Medulla oblongata (tissue), 1 donor: ENCODE data around the gene VEGFA.

Experiments used
- DNase-seq: peaks from one replicate; pipeline ENCODE4 v3.0.0-alpha.2; 2015; ENCODE audit errors: extremely low spot score

The VEGFA gene

GRCh38 chr6:43759136-43759906, 10.7 kb upstream of the VEGFA start:
- no peak for DNase-seq

- DNase-seq: no peak
These were observed 10.2 kb upstream of the VEGFA start for GRCh38 chr6:43759907-43760206.

- no peak for DNase-seq
These were observed 9.5 kb upstream of the VEGFA start for GRCh38 chr6:43760210-43761168.

- DNase-seq: no peak
These were observed 8.2 kb upstream of the VEGFA start for GRCh38 chr6:43761666-43762409.

- DNase-seq: no peak
These were observed 7.6 kb upstream of the VEGFA start for GRCh38 chr6:43762410-43762768.

DNA sequence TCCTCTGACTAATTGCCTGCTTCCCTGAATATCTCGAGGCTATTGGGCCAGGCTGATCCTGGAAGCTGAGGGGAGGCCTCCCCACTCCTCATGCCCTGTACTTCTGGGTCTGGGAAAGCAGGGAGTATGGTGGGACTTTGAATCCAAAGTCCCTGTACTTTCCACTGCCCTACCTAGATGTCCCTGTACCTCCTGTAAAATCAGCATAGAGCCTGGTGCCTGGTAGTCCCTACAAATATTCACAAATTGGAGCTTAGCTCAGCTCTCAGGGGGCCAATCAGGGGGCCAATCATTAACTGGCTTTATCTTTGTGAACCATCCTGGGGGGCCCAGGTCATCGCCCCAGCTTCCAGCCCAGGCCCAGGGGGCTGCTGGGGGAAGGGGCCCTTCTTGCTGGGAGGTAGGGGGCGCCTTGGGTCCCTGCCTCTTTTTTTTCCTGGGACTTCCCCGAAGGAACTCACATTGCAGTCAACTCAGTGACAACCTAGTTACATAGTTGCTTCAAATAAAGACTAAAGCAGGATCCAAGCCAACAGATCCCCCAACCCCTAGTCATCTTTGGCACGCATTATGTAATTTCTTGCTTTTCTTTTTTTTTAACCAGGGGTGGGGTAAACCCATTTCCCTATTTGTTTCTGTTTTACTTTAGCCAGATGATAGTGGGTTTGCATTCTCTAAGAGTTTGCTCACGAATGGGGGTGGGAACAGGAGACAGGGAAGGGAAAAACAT, 6.9 kb upstream of the VEGFA start:
- no peak for DNase-seq

- DNase-seq: no peak
These were observed 6.0 kb upstream of the VEGFA start for GRCh38 chr6:43763812-43764522.

DNA sequence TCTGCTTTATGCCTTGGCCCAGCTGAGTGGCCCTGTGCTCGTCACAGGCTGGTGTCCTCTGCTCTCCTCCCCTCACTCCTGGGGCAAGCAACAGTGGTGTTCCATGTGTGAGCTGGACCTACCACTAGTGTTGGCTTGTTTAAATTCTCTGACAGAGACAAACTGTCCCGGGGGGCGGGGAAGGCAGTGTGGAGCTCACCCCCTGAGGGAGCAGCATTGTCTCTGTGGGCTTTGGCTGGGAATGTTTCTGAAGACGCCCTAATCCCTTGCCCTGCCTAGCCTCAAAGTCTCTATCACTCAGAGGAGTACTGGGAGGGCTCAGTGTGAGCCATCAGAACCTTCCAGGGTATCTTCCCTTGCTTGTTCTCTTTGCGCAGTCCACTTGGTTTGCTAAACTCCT, 5.2 kb upstream of the VEGFA start:
- DNase-seq: no peak

GRCh38 chr6:43765776-43766499, 4.1 kb upstream of the VEGFA start:
- DNase-seq: no peak

DNA sequence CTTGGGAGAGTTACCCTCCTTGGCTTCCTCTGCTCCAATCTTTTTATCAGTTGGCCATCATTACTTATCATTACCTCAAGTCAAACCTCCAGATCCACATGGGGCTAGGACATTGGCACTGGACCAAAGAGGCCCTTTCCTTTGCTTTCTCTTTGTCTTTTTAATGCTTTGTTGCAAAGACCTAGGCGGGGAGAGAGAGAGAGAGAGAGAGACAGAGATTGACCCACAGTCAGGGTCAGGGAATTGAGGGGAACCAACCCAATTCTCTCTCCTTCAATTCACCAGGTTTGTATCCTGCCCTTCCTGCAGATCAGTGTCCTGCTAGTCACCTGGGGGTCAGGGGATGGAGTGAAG, 3.5 kb upstream of the VEGFA start:
- DNase-seq: no peak

- no peak for DNase-seq
These were observed 3.0 kb upstream of the VEGFA start for GRCh38 chr6:43766964-43767461.

DNA sequence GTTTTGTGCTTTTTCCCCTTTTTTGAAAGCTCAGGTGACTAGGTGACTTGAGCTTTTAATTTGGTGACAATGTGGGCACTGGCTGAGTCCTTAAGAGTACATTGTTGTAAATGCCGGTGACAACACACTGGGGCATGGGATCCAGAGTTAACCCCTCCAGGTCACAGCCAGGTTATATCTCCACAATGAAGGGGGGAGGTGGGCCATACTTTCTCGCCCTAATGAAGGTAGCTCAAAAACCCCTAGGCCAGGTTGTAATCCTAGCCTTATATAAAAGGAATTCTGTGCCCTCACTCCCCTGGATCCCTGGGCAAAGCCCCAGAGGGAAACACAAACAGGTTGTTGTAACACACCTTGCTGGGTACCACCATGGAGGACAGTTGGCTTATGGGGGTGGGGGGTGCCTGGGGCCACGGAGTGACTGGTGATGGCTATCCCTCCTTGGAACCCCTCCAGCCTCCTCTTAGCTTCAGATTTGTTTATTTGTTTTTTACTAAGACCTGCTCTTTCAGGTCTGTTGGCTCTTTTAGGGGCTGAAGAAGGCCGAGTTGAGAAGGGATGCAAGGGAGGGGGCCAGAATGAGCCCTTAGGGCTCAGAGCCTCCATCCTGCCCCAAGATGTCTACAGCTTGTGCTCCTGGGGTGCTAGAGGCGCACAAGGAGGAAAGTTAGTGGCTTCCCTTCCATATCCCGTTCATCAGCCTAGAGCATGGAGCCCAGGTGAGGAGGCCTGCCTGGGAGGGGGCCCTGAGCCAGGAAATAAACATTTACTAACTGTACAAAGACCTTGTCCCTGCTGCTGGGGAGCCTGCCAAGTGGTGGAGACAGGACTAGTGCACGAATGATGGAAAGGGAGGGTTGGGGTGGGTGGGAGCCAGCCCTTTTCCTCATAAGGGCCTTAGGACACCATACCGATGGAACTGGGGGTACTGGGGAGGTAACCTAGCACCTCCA, 2.2 kb upstream of the VEGFA start:
- no peak for DNase-seq

DNA sequence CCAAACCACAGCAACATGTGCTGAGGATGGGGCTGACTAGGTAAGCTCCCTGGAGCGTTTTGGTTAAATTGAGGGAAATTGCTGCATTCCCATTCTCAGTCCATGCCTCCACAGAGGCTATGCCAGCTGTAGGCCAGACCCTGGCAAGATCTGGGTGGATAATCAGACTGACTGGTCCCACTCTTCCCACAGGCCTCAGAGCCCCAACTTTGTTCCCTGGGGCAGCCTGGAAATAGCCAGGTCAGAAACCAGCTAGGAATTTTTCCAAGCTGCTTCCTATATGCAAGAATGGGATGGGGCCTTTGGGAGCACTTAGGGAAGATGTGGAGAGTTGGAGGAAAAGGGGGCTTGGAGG, 1.5 kb upstream of the VEGFA start:
- DNase-seq: no peak

- peak; percentile 38 for DNase-seq
These were observed 957 bp upstream of the VEGFA start for GRCh38 chr6:43768983-43769525.

DNA sequence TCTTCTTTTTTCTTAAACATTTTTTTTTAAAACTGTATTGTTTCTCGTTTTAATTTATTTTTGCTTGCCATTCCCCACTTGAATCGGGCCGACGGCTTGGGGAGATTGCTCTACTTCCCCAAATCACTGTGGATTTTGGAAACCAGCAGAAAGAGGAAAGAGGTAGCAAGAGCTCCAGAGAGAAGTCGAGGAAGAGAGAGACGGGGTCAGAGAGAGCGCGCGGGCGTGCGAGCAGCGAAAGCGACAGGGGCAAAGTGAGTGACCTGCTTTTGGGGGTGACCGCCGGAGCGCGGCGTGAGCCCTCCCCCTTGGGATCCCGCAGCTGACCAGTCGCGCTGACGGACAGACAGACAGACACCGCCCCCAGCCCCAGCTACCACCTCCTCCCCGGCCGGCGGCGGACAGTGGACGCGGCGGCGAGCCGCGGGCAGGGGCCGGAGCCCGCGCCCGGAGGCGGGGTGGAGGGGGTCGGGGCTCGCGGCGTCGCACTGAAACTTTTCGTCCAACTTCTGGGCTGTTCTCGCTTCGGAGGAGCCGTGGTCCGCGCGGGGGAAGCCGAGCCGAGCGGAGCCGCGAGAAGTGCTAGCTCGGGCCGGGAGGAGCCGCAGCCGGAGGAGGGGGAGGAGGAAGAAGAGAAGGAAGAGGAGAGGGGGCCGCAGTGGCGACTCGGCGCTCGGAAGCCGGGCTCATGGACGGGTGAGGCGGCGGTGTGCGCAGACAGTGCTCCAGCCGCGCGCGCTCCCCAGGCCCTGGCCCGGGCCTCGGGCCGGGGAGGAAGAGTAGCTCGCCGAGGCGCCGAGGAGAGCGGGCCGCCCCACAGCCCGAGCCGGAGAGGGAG, 580 bp downstream of the VEGFA start:
- peak; percentile 64 for DNase-seq

GRCh38 chr6:43771210-43771857, 1.3 kb downstream of the VEGFA start:
- peak; percentile 27 for DNase-seq

DNA sequence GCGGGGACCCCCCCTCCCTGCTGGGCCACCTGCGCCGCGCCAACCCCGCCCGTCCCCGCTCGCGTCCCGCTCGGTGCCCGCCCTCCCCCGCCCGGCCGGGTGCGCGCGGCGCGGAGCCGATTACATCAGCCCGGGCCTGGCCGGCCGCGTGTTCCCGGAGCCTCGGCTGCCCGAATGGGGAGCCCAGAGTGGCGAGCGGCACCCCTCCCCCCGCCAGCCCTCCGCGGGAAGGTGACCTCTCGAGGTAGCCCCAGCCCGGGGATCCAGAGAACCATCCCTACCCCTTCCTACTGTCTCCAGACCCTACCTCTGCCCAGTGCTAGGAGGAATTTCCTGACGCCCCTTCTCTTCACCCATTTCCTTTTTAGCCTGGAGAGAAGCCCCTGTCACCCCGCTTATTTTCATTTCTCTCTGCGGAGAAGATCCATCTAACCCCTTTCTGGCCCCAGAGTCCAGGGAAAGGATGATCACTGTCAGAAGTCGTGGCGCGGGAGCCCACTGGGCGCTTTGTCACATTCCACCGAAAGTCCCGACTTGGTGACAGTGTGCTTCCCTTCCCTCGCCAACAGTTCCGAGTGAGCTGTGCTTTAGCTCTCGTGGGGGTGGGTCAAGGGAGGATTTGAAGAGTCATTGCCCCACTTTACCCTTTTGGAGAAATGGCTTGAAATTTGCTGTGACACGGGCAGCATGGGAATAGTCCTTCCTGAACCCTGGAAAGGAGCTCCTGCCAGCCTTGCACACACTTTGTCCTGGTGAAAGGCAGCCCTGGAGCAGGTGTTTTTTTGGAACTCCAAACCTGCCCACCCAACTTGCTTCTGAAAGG, 2.1 kb downstream of the VEGFA start:
- DNase-seq: peak; percentile 51
